GM19351 (cell line): ENCODE data around the gene PSG2.
"Not testable (repeated sequence)": the region's sequence is repeated elsewhere in the genome, so short reads cannot be mapped to it uniquely, and the experiment has no call there.

Experiments
- ATAC-seq: cut with Tn5 transposase; IDR thresholded peaks from one replicate; pipeline ENCODE4 v1.9.1; 2021; ENCODE audit warnings: mild to moderate bottlenecking, moderate library complexity; ENCODE audit not compliant: unreplicated experiment

The PSG2 gene

DNA sequence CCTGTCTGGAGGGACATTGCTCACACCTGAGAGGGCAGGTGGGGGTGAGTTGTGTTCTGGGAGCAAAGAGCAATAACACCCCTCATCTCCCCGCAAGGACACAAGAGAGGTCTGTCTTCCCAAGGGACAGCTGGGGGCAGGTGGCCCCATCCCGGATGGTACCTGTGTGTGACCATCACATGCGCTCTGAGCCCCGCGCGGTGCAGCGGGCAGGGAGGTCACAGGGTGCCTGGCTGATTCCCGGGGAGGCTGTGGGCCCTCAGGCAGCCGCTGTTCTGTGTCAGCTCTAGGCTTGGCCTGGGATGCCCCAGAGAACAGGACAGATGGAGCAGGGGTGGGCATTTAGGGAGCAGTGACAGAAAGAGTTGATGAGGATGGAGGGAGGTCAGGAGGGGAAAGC is 1.2 kb upstream of the PSG2 start:
- not testable (repeated sequence) for ATAC-seq

DNA sequence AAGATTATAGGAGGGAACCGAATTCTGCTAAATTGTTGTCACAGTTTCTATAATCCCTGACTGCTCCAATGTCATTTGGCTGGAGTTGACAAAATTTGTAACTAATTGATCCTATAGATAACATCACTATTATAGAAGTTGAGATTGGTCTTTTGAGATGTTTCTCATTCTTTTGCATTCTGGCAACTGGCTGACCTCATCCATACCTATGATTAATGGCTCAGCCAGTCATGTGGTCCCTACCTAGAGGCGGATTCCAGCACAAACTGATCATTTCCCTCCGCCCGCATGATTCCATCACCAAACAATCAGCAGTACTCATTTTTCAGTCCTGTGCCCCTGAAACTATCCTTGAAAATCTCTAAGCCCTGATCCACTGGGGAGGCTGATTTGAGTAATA is 4.2 kb downstream of the PSG2 start:
- no peak for ATAC-seq

DNA sequence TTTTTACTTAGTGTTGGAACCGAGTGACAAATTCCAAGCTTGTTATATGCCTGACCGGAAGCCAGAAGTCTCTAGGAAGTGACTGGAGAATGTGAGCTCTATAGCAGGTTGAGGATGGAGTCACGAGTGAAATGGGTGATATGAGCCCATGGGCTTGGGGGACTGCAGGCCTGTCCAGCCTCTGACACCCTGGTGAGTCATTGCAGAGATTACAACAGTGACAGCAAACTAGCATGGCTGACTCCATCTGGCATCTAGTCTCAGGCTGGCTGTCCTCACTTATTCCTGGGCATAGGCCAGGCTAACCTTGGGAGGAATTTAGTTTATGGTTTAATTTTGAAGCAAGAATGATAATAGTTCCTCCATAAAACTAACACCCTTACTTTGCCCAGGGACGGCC is 4.6 kb downstream of the PSG2 start:
- not testable (repeated sequence) for ATAC-seq

DNA sequence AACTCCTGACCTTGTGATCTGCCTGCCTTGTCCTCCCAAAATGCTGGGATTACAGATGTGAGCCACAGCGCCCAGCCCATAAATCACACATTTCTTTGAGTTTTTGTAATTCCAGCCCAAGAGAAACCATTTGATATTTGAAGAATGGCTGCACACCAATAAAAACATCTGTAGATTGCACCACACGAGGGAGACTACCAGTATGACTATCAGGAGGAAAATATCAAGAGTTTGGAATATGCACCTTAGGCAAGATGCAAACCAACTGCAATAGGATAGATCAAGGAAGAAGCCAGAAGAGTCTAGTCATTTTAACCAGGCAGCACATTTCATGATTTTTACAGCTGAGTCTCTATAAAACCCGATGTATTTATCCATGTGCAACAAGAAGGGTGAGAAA is 20.1 kb downstream of the PSG2 start:
- not testable (repeated sequence) for ATAC-seq

DNA sequence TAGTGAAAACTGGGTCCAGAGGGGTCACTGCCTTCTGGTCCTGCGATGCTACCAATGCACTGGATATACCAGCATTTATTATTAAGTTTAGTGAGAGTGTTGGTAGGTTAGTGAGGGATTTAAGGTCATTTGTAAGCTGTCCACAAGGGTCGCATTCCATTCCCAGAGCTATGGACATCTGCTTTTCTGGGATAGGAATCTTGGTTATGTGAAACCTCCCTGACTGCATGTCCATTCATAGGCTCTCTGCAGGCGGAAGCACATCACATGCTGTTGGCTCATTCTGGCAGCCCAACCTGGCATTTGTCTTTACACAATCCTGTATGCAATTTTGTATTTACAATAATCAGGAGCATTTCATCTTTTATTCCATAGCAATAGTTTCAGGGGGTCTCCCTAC is 21.2 kb downstream of the PSG2 start:
- not testable (repeated sequence) for ATAC-seq

DNA sequence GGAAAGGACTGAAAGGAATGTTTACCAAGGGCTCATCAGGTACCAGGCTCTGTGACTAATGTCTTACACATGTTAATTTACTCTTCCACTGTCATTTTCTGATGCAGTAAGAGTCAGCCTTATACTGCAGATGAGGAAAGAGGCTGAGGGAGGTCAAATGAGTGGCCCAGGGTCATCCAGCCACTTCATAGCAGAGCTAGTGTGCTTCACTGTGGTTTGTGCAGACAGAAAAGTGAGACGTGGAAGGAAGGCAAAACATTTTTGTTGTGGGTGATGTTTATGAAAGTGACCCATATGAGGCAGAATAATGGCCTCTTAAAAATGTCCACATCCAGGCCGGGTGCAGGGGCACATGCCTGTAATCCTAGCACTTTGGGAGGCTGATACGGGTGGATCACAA is 22.2 kb downstream of the PSG2 start:
- not testable (repeated sequence) for ATAC-seq

DNA sequence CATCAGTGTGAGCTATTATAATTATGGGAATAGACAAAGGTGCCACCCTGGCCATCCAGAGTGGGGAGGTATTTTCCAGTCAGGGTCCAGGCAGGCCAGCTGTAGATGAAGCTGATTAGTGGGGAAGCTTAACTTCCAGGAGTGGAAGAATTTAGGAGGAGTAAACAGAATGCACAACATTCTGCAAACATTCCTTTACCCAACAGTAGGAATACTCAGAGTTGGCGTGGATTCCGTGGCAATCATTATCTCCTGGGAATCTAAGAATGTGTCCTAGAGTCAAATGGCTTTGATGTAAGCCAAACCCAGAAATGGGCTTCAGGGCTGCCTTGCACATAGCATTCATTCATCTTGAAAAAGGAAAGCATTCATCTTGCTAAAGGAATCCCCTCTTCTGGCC is 23.0 kb downstream of the PSG2 start:
- not testable (repeated sequence) for ATAC-seq

DNA sequence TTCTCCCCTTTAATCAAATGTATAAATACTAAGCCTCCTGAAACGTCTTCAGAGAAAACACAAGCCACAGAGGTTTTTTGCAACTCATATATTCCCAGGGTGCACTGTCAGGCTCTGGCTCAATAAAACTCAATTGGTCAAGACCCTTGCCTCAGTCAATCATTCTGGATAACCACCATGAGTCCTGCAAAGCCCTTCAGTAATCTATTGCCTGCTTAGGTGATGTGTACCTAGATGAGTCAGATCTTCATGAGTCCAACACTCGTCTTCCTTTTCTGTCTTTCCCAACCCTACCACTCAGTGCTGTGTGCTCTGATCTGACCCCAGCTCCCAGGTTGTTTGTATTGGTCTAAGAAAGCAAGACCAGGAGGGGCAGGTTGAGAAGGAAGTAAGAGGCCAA is 24.1 kb downstream of the PSG2 start:
- not testable (repeated sequence) for ATAC-seq

DNA sequence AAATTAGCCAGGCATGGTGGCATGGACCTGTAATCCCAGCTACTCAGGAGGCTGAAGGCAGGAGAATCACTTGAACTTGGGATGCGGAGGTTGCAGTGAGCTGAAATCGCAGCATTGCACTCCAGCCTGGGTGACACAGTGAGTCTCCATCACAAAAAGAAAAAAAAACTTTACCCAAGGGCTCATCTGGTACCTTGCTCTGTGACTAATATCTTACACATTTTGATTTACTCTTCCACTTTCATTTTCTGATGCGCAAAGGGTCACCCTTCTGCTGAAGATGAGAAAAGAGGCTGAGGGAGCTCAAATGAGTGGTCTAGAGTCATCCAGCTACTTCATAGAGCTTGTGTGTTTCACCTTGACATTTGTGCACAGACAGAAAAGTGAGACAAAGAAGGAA is 34.5 kb downstream of the PSG2 start:
- ATAC-seq: not testable (repeated sequence)

DNA sequence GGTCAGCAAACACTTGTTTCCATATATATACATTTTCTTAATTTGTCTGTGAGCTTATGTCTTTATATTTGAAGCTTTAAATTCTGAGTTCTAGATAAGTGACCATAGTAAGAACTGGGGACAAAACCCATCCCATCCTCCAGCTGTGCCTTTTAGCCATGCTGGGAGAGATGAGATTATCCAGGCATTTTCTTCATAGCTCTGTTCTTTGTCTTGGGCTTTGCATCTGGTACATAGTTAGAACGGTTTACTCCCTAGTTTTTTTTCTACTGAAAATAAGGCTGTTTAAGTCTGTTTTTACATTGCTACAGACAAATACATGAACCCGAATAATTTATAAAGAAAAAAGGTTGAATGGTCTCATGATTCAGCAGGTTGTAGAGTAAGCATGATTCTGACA is 35.9 kb downstream of the PSG2 start:
- ATAC-seq: not testable (repeated sequence)

DNA sequence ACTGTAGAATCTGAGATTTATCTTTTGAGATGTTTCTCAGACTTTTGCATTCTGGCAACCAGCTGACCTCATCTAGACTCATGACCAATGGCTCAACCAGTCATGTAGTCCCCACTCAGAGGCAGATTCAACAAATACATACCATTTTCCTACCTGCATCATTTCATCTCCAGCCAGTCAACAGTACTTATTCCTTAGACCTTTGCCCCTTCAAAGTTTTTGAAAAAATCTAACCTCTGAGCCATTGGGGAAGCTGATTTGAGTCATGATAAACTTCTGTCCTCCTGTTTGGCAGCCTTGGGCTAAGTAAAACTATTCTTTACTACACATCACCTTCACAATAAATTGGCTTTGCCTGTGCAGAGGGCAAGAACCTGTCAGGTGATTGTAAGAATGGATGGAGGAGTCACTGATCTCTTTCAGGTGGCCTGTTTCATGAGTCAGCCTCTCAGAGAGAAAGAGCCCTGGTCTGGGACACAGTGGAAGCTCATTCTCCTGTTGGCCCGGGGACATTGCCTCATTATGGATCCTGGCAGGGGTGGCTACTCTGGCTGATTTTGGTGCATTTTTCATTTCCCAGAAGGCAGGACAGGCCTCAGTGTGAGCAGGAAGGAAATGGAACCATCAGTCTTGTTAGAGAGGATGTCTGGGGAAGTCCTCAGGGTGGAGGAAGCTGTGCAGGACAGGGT is 38.9 kb downstream of the PSG2 start:
- not testable (repeated sequence) for ATAC-seq

DNA sequence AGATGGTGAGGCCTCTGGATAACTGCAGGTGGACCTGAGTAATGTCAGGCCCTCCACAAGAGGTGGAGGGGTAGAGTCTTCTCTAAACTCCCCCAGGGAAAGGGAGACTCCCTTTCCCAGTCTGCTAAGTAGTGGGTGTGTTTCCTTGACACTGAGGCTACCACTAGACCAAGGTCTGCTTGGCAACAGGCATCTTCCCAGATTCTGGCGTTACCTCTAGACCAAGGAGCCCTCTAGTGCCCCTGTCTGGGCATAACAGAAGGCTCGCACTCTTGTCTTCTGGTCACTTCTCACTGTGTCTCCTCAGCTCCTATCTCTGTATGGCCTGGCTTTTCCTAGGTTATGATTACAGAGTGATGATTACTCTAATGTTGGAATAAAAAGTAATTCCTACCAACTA is 50.9 kb downstream of the PSG2 start:
- ATAC-seq: not testable (repeated sequence)

DNA sequence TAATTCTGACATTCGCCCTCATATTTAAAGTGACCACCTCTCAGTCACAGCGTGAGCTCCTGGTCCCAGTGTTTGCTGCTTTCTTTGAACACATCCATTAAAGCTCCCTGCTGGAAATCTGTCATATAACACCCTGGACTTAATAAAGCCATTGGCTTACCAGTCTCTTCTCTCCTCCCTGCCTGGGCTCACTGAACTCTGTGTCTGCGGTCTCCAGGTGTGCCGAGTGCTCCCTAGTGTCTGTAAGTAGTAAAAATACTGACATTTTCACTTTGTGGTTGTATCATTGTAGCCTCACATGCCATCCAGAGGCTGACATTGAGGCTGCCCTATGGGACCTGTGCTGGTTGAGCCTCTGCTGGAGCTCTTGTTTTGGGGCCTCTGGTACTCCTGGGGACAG is 53.6 kb downstream of the PSG2 start:
- ATAC-seq: no peak

DNA sequence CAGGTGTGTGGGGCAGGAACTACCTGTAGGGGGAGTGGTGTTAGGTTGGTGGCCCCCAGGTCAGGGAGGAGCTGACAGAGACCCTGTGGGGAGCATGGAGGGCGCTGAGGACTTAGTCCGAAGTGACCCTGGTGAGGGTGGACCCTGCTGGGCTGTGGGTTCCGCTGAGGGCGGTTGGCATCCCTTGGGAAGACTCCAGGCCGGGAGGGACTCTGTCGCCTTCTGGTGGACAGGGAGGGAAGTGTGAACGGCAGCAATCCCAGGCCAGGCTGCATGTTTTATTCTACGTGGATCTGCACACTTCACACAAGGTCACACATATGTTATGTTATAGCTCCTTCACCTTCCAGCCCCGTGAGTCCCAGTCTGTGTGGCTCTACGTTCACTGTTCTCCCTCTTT is 54.5 kb downstream of the PSG2 start:
- ATAC-seq: not testable (repeated sequence)

DNA sequence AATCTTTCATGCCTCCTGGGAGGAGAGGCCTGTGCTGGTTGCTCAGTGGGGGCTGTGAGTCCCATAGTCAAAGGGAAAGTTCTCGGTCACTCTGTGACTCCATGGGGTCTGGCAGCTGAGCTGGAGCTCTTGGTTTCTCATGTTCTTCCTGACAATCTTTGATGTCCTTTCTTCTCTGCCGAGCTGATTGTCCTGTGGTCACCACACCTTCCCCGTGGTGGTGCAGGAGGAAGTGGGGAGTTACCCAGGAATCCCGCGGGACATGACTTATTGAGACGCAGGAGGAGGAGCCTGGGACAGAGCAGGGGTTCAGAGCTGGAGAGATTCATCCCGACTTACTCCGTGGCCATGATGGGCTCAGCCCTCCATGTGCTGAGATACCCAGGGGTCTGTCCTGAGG is 55.4 kb downstream of the PSG2 start:
- ATAC-seq: not testable (repeated sequence)

DNA sequence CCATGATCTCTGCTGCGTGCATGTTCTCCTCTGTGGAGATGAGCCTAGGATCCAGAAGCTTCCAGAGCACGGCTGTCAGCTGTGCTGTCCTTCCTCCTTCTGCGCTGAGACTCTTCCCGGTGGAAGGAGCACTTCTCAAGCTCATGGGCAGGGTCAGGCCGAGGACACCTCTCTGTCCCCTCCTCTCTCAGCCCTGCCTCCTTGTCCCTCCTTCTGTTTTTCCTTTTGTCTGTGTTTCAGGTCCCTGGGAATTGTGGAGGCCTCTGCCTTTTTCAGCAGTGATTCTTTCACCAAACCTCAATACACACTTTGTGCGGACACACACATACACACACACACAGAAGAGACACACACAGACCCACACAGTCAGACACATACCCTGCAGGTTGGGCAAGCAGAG is 56.1 kb downstream of the PSG2 start, which contains the start of gene PSG11:
TSS of gene PSG11 (minus strand) at position 101 of the 400 bp plus-strand sequence. CDS start at position 4, 97 bp downstream.
- not testable (repeated sequence) for ATAC-seq

DNA sequence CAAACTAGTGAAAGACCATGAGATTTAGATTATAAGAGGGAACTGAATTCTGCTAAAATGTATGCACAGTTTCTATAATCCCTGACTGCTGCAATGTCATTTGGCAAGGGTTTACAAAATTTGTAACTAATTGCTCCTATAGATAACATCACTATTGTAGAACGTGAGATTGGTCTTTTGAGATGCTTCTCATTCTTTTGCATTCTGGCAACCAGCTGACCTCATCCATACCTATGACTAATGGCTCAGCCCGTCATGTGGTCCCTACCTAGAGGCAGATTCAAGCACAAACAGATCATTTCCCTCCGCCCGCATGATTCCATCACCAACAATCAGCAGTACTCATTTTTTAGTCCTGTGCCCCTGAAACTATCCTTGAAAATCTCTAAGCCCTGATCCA is 60.4 kb downstream of the PSG2 start:
- not testable (repeated sequence) for ATAC-seq

DNA sequence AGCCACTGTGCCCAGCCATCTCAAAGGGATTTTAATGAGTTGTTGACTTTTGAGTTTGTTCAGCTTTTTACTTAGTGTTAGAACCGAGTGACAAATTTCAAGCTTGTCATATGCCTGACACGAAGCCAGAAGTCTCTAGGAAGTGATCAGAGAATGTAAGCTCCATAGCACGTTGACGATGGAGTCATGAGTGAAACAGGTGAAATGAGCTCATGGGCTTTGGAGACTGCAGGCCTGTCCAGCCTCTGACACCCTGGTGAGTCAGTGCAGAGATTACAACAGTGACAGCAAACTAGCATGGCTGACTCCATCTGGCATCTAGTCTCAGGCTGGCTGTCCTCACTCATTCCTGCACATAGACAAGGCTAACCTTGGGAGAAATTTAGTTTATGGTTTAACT is 60.9 kb downstream of the PSG2 start:
- ATAC-seq: not testable (repeated sequence)

DNA sequence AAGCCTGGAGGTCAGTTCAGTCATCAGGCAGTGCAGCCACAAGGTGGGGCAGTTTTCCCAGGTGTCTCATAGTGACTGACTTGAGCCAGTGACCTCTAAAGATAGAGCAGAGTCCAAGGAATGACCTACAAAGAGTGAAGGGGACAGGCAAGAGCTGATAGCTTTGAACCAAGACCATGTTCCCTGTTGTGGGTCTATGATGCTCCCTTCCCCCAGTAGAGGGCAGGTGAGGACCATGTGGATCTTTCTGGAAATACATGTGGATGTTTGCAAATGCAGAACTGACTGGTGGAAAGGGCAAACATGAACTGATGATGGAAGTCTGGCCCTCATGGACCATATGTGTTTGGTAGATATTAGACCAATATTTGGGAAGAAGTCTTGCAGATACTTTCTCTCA is 62.9 kb downstream of the PSG2 start:
- not testable (repeated sequence) for ATAC-seq
